ENCODE results near the gene TP53.
A peak's percentile ranks its signal among the peaks of the same experiment; 100 is the strongest.

Gene TP53

DNA sequence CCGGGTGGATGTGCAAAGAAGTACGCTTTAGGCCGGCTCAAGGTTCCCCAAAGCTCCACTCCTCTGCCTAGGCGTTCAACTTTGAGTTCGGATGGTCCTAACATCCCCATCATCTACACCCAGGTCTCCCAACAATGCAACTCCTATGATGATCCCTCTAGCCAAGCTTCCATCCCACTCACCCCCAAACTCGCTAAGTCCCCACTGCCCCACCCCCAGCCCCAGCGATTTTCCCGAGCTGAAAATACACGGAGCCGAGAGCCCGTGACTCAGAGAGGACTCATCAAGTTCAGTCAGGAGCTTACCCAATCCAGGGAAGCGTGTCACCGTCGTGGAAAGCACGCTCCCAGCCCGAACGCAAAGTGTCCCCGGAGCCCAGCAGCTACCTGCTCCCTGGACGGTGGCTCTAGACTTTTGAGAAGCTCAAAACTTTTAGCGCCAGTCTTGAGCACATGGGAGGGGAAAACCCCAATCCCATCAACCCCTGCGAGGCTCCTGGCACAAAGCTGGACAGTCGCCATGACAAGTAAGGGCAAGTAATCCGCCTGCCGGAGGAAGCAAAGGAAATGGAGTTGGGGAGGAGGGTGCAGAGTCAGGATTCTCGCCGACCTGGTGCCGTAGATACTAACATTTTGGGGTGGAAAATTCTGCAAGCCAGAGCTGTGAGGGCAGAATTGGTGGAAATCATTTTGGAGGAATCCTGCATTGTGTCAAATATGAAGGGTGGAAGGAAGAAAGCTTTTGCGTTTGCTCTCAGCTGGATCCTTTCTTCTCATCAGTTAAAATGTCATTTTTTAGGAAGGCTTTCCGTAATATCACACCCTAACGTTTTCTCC is at the start of gene TP53:
Gene TP53 (minus strand): TSS at position 419 of the 836 bp plus-strand sequence. CDS start 10,896 bp downstream, outside the sequence.
- peak; percentile 32 for FAIRE-seq
- TF ChIP-seq, protein P1, sequence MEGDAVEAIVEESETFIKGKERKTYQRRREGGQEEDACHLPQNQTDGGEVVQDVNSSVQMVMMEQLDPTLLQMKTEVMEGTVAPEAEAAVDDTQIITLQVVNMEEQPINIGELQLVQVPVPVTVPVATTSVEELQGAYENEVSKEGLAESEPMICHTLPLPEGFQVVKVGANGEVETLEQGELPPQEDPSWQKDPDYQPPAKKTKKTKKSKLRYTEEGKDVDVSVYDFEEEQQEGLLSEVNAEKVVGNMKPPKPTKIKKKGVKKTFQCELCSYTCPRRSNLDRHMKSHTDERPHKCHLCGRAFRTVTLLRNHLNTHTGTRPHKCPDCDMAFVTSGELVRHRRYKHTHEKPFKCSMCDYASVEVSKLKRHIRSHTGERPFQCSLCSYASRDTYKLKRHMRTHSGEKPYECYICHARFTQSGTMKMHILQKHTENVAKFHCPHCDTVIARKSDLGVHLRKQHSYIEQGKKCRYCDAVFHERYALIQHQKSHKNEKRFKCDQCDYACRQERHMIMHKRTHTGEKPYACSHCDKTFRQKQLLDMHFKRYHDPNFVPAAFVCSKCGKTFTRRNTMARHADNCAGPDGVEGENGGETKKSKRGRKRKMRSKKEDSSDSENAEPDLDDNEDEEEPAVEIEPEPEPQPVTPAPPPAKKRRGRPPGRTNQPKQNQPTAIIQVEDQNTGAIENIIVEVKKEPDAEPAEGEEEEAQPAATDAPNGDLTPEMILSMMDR (IDR thresholded peaks at IDR 0.05; ENCODE audit: insufficient read depth, missing control alignments): no peak
- DNase-seq (ENCODE audit: insufficient read length, low spot score): no peak

DNA sequence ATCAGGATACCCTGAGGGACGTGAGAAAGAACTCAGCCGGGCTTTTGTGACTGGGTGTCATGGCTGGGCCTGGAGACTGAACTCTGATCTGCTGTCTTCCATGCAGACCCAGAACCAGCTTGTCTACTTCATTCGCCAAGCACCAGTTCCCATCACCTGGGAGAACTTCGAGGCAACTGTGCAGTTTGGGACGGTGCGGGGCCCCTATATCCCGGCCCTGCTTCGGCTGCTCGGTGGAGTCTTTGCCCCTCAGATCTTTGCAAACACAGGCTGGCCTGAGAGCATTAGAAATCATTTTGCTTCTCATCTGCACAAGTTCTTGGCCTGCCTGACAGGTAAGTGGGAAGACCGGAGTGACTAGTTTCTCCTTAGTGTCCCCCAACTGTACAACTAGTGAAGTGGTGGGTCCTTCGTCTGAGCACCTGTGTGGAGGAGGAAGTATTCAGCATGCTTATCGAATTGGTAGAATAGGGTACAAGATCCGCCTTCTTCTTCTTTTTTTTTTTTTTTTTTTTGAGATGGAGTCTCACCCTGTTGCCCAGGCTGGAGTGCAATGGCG is 45.8 kb upstream of the TP53 start:
- DNase-seq (ENCODE audit: insufficient read length, low spot score): no peak
- TF ChIP-seq, protein P1 (IDR thresholded peaks at IDR 0.05; ENCODE audit: insufficient read depth, missing control alignments): no peak
- FAIRE-seq: no peak

GRCh38 chr17:7729816-7730215 is 42.5 kb upstream of the TP53 start:
- DNase-seq (ENCODE audit: insufficient read length, low spot score) (no peak), FAIRE-seq (no peak)
- TF ChIP-seq, protein P1 (IDR thresholded peaks at IDR 0.05; ENCODE audit: insufficient read depth, missing control alignments): no peak

GRCh38 chr17:7727886-7728285 is 40.6 kb upstream of the TP53 start:
- FAIRE-seq (no peak), DNase-seq (ENCODE audit: insufficient read length, low spot score) (no peak)
- TF ChIP-seq, protein P1 (IDR thresholded peaks at IDR 0.05; ENCODE audit: insufficient read depth, missing control alignments): no peak

- no peak for FAIRE-seq
- TF ChIP-seq, protein P1 (IDR thresholded peaks at IDR 0.05; ENCODE audit: insufficient read depth, missing control alignments): no peak
Observed at GRCh38 chr17:7721612-7722011, 34.3 kb upstream of the TP53 start.

DNA sequence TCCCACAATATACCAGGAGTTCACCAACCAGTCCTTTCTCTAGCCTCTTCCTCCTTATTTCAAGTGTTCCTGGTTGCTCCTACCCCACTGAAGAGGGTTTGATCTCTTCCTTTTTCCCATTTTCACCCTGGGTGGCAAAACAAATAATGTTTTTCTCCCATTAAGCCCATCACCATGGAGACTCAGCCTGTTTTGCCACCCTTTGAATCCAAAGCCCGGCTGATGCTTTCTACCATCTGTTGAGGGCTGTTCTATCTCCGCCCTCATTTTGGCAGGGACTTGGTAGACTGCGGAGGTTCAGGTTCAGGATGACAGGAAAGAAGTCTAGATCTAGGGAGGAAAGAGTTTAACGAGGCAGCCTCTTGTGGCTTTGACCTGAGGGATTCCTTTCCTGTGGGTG is 32.8 kb upstream of the TP53 start:
- TF ChIP-seq, protein P1 (IDR thresholded peaks at IDR 0.05; ENCODE audit: insufficient read depth, missing control alignments): no peak
- FAIRE-seq: no peak
- no peak for DNase-seq (ENCODE audit: insufficient read length, low spot score)

More at GRCh38 chr17:7721612-7722011, 34.3 kb upstream of the TP53 start:
- DNase-seq (ENCODE audit: insufficient read length, low spot score): no peak

DNA sequence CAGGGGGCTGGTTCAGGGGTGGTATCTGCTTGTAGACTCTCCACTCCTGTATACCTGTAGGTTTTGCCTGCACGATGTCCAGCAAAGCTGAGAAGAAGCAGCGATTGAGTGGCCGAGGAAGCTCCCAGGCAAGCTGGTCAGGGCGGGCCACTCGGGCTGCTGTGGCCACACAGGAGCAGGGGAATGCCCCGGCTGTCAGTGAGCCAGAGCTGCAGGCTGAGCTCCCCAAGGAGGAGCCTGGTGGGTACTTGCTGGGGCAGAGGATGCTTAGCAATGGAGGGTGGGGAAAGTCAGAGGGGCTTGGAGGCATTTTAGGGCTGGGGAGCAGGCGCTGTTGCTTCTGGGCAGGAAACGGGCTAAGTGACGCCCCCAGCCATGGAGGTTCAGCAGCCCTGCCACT is 32.4 kb upstream of the TP53 start:
- DNase-seq (ENCODE audit: insufficient read length, low spot score) (no peak), FAIRE-seq (no peak)
- TF ChIP-seq, protein P1 (IDR thresholded peaks at IDR 0.05; ENCODE audit: insufficient read depth, missing control alignments): no peak

Data from D721Med (cell line).